HG02623 (cell line): ENCODE results near the gene PLAA.
A peak's percentile ranks its signal among the peaks of the same experiment; 100 is the strongest.
"Not testable (repeated sequence)": the region's sequence is repeated elsewhere in the genome, so short reads cannot be mapped to it uniquely, and the experiment has no call there.

Source experiments
- ATAC-seq: cut with Tn5 transposase; IDR thresholded peaks from one replicate; pipeline ENCODE4 v1.9.1; 2021; ENCODE audit warnings: moderate library complexity; ENCODE audit not compliant: unreplicated experiment

PLAA gene

DNA sequence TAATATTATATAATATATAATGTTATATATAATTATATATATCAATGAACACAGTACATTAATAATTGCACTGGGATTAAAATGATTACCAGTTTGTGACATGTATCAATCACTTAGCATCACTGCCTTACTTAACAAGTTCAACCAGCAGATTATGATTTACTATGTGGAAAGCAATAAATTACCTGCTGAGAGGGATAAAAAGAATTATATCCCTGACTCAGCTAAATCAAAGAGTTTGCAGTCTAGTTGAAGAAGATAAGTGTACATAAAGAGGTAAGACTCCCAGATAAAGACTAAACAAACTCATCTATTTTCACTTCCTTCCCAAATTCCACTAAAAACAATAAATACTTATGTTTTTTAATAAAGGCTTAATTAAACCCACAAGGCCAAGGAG, 11.2 kb downstream of the PLAA start:
- ATAC-seq: no peak

DNA sequence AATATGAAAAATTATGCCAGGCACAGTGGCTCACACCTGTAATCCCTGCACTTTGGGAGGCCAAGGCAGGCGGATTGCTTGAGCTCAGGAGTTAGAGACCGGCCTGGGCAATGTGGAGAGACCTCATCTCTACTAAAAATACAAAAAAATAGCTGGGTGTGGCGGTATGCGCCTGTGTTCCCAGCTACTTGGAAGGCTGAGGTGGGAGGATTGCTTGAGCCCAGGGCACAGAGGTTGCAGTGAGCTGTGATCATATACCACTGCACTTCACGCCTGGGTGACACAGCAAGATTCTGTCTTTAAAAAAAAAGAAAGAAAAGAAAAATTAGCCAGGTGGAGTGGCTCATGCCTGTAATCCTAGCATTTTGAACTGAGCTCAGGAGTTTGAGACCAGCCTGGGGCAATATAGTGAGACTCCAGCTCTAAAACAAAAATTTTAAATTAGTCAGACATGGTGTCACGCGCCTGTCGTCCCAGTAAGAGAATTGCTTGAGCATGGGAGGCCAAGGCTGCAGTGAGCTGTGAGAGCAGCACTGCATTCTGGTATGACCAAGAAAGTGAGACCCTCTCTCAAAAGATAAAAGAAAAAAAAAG, 18.0 kb downstream of the PLAA start:
- ATAC-seq: no peak

DNA sequence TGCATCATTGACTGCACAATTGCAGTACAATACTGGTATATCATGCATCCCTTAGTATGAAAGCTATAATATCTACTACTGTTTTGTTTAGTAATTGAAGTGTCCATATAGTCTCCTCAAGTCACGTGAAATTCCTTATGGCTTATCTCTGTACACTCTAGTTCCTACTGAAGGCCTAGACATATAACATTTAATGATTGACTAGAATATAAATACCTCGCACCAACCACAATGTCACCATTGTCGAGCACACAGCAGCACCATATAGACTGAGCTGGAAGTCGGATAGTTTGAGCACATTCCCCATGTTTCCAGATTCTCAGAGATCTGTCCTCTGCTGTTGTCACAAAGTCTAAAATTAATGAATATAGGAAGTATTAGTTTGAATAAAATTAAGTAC, 21.4 kb downstream of the PLAA start:
- ATAC-seq: no peak

DNA sequence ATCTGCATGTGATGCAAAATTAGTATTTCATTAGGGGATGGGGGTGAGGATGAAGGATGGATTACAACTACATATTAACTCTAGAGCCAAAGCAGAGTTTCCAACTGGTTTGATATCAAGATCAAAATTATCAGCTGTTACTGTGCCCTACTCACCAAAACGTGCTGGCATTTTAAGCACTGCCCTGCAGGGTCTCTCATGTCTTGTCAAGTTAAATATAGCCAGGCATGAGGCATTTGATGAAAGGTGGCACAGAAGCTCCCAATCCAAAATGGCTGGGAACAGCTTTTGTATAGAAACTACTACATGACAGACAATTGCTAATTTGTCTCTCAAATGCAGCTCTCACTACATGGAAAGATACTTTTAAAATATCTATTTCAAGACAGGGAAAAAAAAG, 27.3 kb downstream of the PLAA start:
- no peak for ATAC-seq

- no peak for ATAC-seq
These were observed 33.8 kb downstream of the PLAA start for GRCh38 chr9:26913138-26913668.

- ATAC-seq: no peak
These were observed 42.4 kb downstream of the PLAA start for GRCh38 chr9:26904671-26905070.

DNA sequence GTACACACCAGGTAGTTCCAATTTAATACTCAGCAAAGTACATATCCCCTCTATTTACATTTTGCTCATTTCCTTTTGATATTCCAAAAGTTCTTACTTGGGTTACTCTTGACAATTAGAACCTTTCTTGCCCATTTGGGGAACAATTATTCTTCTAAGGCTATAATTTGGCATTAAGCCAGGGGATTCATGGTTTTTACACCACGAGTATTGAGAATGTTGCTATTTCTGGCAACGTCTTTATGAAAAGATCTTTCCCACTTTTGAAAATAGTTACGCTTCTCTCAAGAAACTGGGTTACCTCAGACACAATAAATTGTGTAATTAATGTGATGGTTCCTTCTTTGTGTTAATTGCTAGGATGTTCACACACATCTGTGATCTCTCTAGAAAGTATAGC, 43.0 kb downstream of the PLAA start:
- no peak for ATAC-seq

GRCh38 chr9:26893030-26893676, 53.9 kb downstream of the PLAA start:
- no peak for ATAC-seq

GRCh38 chr9:26892251-26893029, 54.6 kb downstream of the PLAA start, which contains the start of gene CAAP1:
TSS of gene CAAP1 (minus strand) at chr9:26892802. CDS start at chr9:26892715, 87 bp downstream.
- ATAC-seq: peak; percentile 91

- no peak for ATAC-seq
These were observed 55.3 kb downstream of the PLAA start for GRCh38 chr9:26891726-26892125.

DNA sequence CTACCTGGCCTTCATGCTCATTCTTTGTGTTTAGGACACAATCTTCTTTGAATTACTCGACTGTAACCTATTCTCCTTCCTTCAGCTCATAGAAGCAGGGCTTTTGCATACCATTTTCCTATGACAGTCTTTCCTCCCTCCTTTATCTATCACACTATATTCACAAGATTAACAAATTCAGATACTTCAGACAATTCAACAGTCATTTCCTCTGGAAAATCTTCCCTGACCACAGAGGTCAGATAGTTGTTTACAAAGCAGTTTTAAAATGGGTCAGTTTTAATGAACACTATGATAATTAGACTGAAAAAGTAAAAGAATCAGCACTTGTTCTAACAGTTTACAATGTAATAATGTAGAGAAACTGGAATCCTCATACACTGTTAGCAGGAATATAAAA, 58.8 kb downstream of the PLAA start:
- ATAC-seq: no peak

GRCh38 chr9:26882154-26882553, 64.9 kb downstream of the PLAA start:
- no peak for ATAC-seq

DNA sequence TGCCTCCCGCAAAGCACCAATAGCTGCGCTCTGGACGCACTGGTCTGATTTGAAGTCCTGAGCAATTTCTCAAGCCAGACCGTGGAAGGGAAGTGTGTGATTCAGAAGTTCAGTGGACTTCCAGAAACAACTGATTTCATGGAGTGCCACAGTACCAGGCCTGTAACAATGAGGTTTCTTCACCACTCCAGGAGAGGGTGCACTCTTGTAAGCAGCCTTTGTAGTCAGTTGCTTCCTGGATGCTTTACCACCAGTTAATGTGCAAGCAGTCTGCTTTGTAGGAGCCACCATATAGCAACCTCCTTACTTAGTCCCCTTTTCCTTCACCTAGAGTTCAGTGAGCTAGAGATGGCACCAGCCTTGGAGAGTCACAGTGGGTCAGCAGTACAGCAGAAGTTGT, 66.8 kb downstream of the PLAA start:
- ATAC-seq: no peak

DNA sequence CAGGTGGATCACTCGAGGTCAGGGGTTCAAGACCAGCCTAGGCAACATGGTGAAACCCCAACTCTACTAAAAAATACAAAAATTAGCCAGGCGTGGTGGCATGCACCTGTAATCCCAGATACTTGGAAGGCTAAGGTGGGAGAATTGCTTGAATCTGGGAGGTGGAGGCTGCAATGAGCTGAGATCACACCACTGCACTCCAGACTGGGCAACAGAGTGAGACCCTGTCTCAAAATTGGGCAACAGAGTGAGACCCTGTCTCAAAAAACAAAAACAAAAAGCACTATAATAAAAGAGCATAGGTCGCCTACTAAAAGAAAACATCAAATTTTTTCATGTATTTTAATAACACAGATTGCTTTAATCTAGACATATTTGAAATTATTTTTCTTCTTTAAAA, 71.9 kb downstream of the PLAA start:
- not testable (repeated sequence) for ATAC-seq

GRCh38 chr9:26870292-26870691, 76.8 kb downstream of the PLAA start:
- no peak for ATAC-seq

DNA sequence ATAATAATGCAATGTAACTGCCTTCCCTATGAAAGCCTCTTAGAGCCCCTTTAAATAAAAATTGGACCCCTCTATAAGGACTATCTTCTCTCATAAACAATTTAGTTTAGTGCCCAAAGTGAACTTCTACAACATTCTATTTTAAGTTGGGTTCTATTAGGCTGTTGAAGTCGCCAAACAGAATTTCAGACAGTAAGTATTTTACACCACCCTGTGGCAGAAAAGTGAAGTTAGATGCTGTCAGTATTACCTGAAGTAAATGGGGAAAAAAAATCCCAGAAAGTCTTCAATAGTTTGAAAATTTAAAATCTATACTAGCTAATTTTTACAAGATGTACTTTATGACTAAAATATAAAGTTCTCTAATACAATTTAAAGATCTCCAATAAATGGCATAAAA, 84.0 kb downstream of the PLAA start:
- no peak for ATAC-seq

- ATAC-seq: peak; percentile 74
These were observed 90.5 kb downstream of the PLAA start for GRCh38 chr9:26856413-26857032.
